ENCODE data around the gene MAP3K3.

The MAP3K3 gene

DNA sequence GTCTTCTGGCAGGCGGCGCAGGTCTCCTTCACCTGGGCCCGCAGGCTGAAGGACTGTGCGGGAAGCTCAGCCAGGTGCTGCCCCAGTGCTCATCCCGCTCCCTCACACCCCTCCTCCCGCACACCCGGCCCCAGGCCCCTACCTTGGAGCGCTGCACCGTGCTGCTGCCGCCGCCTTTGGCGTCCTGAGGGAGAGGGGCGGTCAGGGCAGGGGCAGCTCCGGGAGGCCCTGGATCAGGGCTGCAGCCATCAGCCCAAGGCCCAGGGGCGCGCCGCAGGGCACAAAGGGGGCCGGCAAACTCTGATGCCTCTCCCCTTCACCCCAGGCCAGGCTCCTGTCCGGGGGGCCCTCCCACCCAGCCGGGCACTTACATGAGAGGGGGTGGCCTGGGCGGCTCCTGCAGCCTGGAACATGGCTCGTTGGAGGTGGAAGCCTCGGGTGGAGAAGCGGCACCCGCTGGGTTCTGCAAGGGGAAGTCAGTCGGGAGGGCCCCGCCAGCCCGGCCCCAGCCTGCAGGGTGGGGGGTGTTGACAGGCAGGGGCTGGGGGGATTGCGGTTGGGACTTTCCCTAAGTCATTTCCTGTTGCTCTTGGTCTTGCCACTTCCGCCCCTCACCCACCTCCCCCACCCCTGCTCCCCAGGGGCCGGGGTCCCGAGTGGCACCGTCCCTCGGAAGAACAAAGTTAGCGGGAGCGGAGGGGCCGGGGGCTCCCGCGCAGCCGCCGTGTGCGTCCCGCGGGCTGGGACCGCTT, 76.8 kb downstream of the MAP3K3 start:
- peaks cover 58% of the 10 kb centered on the region for H3K36me3 ChIP-seq (ENCODE audit: insufficient read depth, low read length)
- peaks cover 12% of the 10 kb centered on the region for H3K79me2 ChIP-seq (ENCODE audit: insufficient read depth, low read length)
- no peaks in the 10 kb centered on the region for H3K27me3 ChIP-seq (ENCODE audit: insufficient read depth, low read length, poor library complexity)
- peak overlapping the region; percentile 90 for H3K9ac ChIP-seq (ENCODE audit: low read depth, low read length)
- peak overlapping the region; percentile 58 to 63; a peak in 3 of 4 replicates for H3K4me3 ChIP-seq (ENCODE audit: low read depth in 1 of 2, low read length in 2 of 2)
- peak overlapping the region; percentile 74 for H3K27ac ChIP-seq (ENCODE audit: low read length)
- peak overlapping the region; percentile 65 for H2AFZ ChIP-seq (ENCODE audit: low read depth, low read length)
- H3K4me1 ChIP-seq (ENCODE audit: insufficient read depth, low read length), result peaks cover 35% of the 10 kb centered on the region
- TF ChIP-seq, protein P1, sequence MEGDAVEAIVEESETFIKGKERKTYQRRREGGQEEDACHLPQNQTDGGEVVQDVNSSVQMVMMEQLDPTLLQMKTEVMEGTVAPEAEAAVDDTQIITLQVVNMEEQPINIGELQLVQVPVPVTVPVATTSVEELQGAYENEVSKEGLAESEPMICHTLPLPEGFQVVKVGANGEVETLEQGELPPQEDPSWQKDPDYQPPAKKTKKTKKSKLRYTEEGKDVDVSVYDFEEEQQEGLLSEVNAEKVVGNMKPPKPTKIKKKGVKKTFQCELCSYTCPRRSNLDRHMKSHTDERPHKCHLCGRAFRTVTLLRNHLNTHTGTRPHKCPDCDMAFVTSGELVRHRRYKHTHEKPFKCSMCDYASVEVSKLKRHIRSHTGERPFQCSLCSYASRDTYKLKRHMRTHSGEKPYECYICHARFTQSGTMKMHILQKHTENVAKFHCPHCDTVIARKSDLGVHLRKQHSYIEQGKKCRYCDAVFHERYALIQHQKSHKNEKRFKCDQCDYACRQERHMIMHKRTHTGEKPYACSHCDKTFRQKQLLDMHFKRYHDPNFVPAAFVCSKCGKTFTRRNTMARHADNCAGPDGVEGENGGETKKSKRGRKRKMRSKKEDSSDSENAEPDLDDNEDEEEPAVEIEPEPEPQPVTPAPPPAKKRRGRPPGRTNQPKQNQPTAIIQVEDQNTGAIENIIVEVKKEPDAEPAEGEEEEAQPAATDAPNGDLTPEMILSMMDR (IDR thresholded peaks at IDR 0.05; ENCODE audit: borderline replicate concordance, extremely low read depth, low read length, poor library complexity, severe bottlenecking), result no peak
- no peak for TF ChIP-seq EZH2 (IDR thresholded peaks at IDR 0.05; ENCODE audit: borderline replicate concordance, low read depth, low read length, severe bottlenecking)
- H3K9me3 ChIP-seq (ENCODE audit: insufficient read depth, low read length, severe bottlenecking), result no peaks in the 10 kb centered on the region
- H3K4me2 ChIP-seq (ENCODE audit: insufficient read depth, low read length), result peak overlapping the region; percentile 97
- ATAC-seq (ENCODE audit: insufficient read depth, low read depth) (peak; percentile 74), DNase-seq (peak; percentile 94)
- H4K20me1 ChIP-seq (ENCODE audit: insufficient read depth, low read length), result peaks cover 46% of the 10 kb centered on the region

DNA sequence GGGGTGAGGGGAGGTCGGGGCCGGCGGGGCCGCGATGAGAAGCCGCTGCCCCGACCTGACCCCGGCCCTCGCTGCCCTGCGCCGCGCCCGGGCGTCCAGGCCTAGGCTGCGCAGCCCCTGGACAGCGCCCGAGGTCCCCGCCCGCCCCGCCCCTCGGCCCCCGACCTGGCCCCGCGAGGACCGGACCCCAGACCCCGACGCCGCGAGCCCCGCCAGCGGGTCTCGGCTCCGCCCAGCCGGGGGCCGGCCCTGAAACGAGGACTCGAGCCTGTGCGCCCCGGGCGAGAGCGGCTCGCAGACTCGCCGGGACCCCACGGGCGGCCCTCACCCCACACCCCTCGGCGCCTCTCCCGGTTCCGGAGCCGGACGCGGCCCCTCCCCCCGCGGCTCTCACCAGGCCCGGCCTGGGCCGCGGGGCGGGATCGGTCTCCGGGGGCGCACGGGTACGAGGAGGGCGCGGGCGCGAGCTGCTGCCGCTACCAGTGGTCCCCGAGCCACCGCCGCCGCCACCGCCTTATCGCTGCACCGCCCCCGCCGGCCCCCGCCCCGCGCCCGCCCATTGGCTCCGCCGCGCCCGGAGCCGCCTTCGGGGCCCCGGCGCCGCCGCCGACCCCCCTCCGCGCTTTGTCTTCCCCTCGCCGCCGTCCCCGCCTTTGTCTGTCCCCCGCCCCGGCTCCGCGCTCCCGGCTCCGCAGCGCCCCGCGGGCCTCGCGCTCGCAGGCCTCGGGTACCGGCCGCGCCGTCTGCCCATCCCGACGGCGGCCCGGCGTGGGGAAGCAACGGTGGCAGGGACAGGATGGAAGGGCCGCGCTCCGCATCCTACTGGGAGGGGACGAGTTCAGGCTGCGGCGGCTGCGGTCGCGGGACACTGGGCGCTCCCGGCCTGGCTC, 77.7 kb downstream of the MAP3K3 start, which contains the start of gene LIMD2:
LIMD2 (minus strand) TSS at position 488 of the 890 bp plus-strand sequence. CDS start 827 bp downstream, outside the sequence.
- H2AFZ ChIP-seq (ENCODE audit: low read depth, low read length), result peak within 1 kb of the TSS; percentile 83
- H3K79me2 ChIP-seq (ENCODE audit: insufficient read depth, low read length), result peaks cover 12% of the 10 kb centered on the region
- peaks cover 46% of the 10 kb centered on the region for H4K20me1 ChIP-seq (ENCODE audit: insufficient read depth, low read length)
- TF ChIP-seq, protein P1 (IDR thresholded peaks at IDR 0.05; ENCODE audit: borderline replicate concordance, extremely low read depth, low read length, poor library complexity, severe bottlenecking), result no peak
- TF ChIP-seq EZH2 (IDR thresholded peaks at IDR 0.05; ENCODE audit: borderline replicate concordance, low read depth, low read length, severe bottlenecking), result no peak
- peak within 1 kb of the TSS; percentile 97 for H3K4me2 ChIP-seq (ENCODE audit: insufficient read depth, low read length)
- H3K36me3 ChIP-seq (ENCODE audit: insufficient read depth, low read length), result peaks cover 58% of the 10 kb centered on the region
- H3K9ac ChIP-seq (ENCODE audit: low read depth, low read length), result peak within 1 kb of the TSS; percentile 90
- DNase-seq (peak; percentile 84), ATAC-seq (ENCODE audit: insufficient read depth, low read depth) (peak; percentile 54)
- H3K4me3 ChIP-seq (ENCODE audit: low read depth in 1 of 2, low read length in 2 of 2), result peak within 1 kb of the TSS; percentile 58 to 63; a peak in 3 of 4 replicates
- no peaks in the 10 kb centered on the region for H3K27me3 ChIP-seq (ENCODE audit: insufficient read depth, low read length, poor library complexity)
- H3K27ac ChIP-seq (ENCODE audit: low read length), result peak within 1 kb of the TSS; percentile 74
- no peaks in the 10 kb centered on the region for H3K9me3 ChIP-seq (ENCODE audit: insufficient read depth, low read length, severe bottlenecking)
- peaks cover 35% of the 10 kb centered on the region for H3K4me1 ChIP-seq (ENCODE audit: insufficient read depth, low read length)

DNA sequence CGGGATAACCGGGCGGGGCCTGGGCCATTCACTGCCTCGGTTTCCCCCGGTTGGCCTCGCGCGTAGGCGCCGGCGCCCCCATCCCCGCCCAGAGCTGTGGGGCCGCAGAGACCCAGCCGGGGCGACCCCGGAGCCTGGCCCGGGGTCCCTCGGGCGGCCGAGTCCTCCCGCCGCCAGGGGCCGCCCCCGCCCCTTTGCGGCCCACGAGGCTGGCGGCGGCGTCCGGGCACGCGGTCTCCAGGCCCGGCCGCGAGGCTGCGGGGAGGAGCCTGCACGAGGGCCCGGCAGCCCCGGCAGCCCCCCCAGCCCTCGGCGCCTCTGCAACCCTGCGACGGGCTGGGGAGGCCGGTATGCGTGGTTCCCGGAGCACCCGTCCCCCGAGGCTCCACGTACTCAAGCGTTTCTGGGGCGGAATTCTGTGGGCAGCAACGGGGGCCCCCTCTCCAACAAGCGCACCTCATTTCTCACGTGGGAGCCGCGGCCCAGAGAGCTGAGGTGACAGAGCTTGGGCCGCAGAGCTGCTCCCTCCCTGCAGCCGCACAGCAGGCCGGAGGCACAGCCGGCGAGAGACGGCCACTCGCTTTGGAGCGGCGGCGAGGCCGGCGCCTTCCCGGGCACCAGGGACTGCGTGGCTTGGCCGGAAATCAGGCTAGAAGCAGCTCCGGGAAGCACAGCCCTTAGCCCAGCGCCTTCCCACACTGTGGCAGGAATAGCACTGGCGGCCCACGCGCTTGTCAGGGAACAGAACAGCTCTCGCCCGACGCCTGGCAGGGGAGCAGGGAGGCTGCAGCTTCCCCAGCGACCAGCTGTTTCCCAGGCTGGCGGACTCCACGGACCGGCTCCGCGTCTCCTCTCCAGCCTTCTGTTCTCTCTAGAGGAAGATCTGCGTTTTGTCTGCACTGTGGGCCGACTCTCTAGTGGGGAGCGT, 78.6 kb downstream of the MAP3K3 start:
- Histone ChIP-seq H3K27ac (ENCODE audit: low read length) (peak overlapping the region; percentile 61), H3K27me3 (ENCODE audit: insufficient read depth, low read length, poor library complexity) (no peaks in the 10 kb centered on the region), H4K20me1 (ENCODE audit: insufficient read depth, low read length) (peaks cover 46% of the 10 kb centered on the region), H3K9ac (ENCODE audit: low read depth, low read length) (peak overlapping the region; percentile 90), H3K4me1 (ENCODE audit: insufficient read depth, low read length) (peaks cover 35% of the 10 kb centered on the region), H3K4me2 (ENCODE audit: insufficient read depth, low read length) (peak overlapping the region; percentile 97), H3K9me3 (ENCODE audit: insufficient read depth, low read length, severe bottlenecking) (no peaks in the 10 kb centered on the region), H2AFZ (ENCODE audit: low read depth, low read length) (peak overlapping the region; percentile 83), H3K4me3 (ENCODE audit: low read depth in 1 of 2, low read length in 2 of 2) (peak overlapping the region in 1 of 2 experiments; percentile 63; a peak in 2 of 4 replicates), H3K79me2 (ENCODE audit: insufficient read depth, low read length) (peaks cover 12% of the 10 kb centered on the region), H3K36me3 (ENCODE audit: insufficient read depth, low read length) (peaks cover 60% of the 10 kb centered on the region)
- TF ChIP-seq, protein P1 (IDR thresholded peaks at IDR 0.05; ENCODE audit: borderline replicate concordance, extremely low read depth, low read length, poor library complexity, severe bottlenecking), result no peak
- TF ChIP-seq EZH2 (IDR thresholded peaks at IDR 0.05; ENCODE audit: borderline replicate concordance, low read depth, low read length, severe bottlenecking), result no peak
- ATAC-seq (ENCODE audit: insufficient read depth, low read depth) (no peak), DNase-seq (peak; percentile 36)

All from DND-41 (cell line).